GM21447 (cell line): Measurements from ENCODE around the gene ZMYND15.
"Not testable (repeated sequence)": the region's sequence is repeated elsewhere in the genome, so short reads cannot be mapped to it uniquely, and the experiment has no call there.

Experiments
- ATAC-seq: cut with Tn5 transposase; IDR thresholded peaks from one replicate; pipeline ENCODE4 v1.9.1; 2021; ENCODE audit not compliant: unreplicated experiment

Gene ZMYND15, protein sequence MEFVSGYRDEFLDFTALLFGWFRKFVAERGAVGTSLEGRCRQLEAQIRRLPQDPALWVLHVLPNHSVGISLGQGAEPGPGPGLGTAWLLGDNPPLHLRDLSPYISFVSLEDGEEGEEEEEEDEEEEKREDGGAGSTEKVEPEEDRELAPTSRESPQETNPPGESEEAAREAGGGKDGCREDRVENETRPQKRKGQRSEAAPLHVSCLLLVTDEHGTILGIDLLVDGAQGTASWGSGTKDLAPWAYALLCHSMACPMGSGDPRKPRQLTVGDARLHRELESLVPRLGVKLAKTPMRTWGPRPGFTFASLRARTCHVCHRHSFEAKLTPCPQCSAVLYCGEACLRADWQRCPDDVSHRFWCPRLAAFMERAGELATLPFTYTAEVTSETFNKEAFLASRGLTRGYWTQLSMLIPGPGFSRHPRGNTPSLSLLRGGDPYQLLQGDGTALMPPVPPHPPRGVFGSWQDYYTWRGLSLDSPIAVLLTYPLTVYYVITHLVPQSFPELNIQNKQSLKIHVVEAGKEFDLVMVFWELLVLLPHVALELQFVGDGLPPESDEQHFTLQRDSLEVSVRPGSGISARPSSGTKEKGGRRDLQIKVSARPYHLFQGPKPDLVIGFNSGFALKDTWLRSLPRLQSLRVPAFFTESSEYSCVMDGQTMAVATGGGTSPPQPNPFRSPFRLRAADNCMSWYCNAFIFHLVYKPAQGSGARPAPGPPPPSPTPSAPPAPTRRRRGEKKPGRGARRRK

DNA sequence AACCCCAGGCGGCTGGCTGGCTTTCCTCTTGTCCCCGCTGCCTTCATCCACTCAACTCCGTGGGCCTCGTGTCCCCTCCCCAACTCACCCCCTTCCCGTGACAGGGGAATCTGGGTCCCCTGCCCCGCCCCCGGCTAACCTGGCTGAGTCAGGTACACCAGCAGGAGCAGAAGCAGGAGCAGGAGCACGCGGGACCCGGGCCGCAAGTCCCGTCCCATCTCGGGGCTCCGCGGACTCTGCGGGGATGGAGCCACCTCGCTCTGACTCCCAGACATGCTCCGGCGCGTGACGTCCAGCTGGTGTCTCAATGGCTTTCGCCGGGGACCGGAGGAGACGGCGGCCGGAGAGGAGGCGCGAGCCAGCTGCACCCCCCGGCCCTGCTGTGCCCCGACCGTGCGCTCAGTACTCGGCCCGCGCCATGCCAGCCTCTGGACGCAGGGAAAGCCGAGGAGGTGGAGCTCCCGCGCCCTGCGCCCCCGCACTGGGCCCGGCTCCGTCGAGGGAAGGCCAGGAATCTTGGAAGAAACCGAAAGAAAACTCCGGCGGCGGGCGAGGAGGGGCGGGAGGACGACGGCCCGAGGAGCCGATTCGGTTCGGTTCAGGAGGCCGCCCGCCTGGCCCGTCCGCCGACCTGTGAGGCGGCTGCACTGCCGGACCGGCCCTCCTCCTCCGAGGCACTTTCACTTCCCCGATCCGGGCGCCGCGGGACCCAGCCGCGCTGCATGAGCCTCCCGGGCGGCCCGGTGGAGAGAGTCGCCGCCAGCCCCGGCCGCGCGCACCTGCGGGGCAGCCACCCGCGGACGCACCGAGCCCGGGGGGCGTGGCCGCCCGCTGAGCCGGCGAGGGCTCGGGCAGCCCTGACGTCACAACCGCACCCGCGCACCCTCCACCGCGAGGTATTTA, at the start of gene ZMYND15, which contains the start of gene CXCL16:
Gene ZMYND15 (plus strand): TSS at position 712 of the 903 bp plus-strand sequence. CDS start 716 bp downstream, outside the sequence.
Gene CXCL16 (minus strand): TSS at position 807 of the 903 bp plus-strand sequence. CDS start 589 bp downstream, at position 218.
- peak; percentile 60 for ATAC-seq

DNA sequence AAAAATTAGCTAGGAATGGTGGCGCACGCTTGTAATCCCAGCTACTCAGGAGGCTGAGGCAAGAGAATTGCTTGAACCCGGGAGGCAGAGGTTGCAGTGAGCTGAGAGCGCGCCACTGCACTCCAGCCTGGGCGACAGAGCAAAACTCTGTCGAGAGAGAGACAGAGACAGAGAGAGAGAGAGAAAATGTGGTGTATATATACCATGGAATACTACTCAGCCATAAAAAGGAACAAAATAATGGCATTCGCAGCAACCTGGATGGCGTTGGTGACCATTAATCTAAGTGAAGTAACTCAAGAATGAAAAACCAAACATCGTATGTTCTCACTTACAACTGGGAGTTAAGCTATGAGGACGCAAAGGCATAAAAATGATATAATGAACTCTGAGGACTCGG, 49.8 kb upstream of the ZMYND15 start:
- ATAC-seq, result not testable (repeated sequence)

DNA sequence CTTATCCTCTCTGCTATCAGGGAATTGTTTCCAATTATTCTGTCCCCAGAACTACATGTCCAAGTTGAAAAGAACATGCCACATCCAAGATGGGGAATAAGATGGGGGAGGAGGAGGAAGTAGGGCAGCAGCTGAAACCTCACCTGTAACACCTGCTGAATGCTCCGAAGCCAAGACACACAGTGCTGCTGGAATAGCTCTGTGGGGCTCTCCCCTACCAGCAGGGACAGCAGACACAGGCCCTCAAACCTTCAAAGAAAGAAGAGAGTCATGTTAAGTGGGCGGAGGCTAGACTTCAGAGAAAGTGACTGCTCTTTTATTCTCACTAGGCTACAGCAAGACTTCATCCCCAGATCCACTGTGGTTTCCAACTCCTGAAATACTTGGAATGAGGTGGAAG, 48.9 kb upstream of the ZMYND15 start:
- ATAC-seq, result no peak

DNA sequence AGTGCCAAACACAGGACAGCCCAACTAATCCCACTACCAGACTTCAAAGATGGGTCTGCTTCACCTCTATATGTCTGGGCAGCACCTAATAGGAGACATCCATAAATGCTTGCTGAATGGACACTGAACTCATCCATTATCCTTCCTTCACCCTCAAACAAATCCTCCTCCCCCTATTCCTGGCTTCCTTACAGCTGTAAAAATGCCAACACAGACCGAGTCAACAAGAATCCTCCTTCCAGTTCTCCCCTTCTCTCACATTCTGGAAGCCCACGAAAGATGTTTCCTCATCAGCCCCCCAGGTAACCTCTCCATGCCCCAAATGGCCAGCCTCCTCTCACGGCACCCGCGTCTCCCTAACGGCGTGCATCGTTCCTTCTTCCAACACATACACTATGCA, 47.9 kb upstream of the ZMYND15 start:
- no peak for ATAC-seq

DNA sequence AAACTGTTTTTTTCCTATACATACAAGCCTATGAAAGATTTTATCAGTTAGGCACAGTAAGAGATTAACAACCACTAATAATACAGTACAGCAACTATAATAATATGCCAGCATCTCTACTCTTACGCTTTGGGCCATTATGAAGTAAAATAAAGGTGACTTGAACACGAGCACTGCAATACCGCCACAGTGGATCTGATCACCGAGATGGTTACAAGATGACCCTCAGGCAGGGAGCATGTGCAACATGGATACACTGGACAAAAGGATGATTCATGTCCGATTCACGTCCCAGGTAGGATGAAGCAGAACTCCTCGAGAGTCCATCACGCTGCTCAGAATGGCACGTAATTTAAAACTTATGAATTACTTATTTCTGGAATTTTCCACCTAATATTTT, 46.2 kb upstream of the ZMYND15 start:
- ATAC-seq, result no peak

DNA sequence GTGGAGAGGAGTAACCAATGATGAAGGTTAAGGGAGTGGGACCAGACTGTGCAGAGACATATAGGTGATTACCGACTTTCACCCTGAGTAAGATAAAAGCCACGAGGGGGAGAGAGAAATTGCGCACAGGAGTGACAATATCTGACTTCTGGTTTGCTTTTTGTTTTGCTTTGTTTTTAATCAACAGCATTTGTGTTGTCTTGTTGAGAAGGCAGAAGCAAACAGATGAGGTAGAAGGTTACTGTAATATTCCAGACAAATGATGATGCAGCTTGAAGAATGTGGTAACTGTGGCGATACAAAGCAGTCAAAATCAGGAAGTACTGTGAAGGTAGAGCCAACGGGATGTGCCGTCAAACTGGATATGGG, 43.2 kb upstream of the ZMYND15 start:
- no peak for ATAC-seq

DNA sequence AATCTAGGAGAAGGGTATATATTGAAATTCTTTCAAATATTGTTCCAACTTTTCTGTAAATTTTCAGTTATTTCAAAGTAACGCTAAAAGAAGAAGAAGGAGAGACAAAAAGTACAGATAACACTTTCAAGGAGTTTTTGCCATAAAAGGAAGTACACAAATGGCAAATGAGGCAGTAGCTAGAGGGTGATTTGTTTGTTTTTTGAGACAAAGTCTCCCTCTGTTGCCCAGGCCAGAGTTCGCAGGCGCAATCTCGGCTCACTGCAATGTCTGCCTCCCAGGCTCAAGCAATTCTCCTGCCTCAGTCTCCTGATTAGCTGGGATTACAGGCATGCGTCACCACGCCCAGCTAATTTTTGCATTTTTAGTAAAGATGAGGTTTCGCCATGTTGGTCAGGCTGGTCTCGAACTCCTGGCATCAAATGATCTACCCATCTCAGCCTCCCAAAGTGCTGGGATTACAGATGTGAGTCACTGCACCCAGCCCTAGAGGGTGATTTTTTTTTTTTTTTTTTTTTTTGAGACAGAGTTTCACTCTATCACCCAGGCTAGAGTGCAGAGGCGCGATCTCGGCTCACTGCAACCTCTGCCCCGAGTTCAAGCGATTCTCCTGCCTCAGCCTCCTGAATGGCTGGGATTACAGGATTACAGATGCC, 40.1 kb upstream of the ZMYND15 start:
- not testable (repeated sequence) for ATAC-seq

DNA sequence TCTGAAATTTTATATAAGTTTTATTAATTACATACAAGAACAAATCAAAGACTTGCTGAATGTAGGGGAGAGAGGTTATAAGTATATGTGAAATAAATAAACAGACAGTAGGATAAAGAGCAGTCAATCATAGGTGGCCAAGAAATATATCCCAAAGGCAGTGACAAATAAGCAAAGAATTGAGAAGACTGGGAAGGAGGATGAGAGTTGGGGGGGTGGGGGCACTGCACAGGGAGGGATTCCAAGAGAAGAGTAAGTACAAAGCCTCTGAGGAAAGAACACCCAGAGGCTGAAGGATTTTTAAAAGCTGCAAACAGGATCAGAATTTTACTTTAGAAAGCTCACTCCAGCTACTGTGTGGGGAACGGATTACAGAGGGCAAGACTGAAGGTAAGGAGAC, 38.5 kb upstream of the ZMYND15 start:
- ATAC-seq, result no peak

DNA sequence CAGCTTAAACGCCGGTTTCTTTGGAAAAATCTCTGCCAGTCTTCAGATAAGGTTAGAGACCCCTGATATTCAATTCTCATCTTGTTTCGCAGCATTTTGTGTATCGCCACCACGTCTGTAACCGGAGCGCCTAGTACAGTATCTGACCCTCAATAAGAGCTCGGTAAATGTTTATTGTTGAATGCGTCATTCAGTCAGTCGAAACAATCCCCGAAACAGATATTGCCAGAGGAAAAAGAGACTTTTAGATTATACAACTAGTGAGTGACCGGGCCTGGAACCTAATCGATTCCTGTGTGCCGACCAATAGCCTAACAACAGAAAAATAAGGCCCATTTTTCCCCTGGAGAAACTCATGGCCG, 36.3 kb upstream of the ZMYND15 start:
- ATAC-seq, result no peak

DNA sequence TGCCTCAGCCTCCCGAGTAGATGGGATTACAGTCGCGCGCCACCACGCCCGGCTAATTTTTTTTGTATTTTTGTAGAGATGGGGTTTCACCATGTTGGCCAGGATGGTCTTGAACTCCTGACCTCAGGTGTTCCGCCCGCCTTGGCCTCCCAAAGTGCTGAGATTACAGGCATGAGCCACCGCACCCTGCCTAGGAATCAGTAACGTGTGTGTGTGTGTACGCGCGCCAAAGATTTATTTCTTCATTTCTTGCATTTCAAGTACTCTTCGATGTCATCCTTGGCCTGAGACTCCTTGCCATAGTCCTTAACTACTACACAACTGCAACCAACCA, 35.1 kb upstream of the ZMYND15 start:
- ATAC-seq, result not testable (repeated sequence)

DNA sequence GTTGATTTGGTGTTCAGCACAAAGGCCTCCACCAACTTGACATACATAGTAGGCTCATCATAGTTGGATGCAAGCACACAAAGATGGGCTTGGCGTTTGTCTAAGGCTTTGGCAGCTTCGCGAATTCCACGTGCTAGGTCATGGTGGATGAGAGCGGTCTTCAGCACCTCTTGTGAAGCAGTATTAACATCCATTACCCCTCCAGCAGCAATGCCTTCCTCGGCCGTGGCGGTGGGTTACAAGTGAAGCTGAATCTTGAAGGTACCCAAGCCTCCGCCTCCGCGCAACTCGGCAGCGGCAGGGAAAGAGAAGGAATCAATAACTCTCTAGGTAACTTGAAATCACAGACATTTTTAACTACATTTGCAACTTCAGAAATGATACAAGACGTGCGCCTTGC, 34.6 kb upstream of the ZMYND15 start:
- no peak for ATAC-seq

DNA sequence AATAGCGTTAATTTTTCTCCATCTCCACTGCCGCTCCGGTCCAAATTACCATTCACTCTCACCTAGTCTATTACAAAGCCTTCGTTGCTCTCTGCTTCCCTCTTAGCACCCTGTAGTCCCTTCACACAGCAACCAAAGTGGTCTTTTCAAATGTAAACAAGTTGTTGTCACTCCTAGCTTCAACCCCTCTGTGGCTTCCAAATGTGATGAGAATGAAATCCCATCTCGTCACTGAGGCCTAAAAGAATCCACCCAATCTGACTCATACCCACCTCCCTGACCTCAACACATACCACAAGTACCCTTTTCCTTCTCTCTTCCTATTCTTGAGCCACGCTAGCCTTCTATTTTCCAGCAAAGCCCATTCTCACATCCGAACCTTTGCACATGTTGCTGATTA, 33.5 kb upstream of the ZMYND15 start:
- no peak for ATAC-seq

DNA sequence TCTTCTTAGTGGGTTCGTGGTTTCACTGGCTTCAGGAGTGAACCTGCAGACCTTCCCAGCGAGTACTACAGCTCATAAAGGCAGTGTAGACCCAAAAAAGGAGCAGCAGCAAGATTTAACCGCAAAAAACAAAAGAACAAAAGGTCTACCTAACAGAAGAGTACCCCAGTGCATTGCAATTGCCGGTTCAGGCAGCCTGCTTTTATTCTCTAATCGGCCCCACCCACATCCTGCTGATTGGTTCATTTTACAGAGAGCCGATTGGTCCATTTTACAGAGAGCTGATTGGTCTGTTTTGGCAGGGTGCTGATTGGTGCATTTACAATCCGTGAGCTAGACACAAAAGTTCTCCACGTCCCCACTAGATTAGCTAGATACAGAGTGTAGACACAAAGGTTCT, 31.2 kb upstream of the ZMYND15 start:
- ATAC-seq, result no peak

DNA sequence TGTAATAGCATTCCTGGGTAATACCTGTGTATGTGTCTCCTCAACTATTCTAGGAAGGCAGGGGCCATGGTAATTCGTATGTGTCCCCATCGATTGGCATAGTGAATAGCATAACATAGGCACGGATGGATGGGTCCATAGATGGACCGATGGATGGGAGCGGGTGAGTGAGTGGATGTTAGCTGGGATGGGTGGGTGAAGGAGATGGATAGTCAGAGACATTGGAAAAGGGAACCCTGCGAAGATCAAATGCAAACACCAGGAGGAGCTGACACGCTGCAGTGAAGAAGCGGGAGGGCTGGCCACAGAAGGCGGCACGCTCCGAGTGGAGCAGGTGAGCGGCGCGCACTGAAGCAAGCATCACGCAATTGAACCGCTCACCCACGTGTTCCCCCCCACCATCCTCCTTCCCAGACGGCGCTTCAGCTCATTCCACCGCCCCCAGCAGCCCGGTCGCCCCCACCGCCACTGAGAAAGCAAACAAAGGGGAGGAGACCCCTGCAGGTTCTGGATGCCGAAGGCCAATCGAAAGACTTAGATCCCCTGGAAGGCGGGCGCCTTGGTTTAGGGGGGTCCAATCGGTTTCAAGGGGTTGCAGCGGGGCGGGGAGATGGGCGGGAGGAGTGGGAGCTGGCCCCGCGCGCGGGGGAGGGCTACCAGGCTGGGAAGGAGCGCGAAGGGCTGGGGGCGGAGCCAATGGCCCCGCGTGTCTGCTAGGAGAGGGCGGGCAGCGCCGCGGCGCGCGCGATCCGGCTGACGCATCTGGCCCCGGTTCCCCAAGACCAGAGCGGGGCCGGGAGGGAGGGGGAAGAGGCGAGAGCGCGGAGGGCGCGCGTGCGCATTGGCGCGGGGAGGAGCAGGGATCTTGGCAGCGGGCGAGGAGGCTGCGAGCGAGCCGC, 29.6 kb upstream of the ZMYND15 start, which contains the start of gene ARRB2:
Gene ARRB2 (plus strand): TSS at position 839 of the 899 bp plus-strand sequence. CDS start 90 bp downstream, outside the sequence.
- ATAC-seq, result peak; percentile 67

DNA sequence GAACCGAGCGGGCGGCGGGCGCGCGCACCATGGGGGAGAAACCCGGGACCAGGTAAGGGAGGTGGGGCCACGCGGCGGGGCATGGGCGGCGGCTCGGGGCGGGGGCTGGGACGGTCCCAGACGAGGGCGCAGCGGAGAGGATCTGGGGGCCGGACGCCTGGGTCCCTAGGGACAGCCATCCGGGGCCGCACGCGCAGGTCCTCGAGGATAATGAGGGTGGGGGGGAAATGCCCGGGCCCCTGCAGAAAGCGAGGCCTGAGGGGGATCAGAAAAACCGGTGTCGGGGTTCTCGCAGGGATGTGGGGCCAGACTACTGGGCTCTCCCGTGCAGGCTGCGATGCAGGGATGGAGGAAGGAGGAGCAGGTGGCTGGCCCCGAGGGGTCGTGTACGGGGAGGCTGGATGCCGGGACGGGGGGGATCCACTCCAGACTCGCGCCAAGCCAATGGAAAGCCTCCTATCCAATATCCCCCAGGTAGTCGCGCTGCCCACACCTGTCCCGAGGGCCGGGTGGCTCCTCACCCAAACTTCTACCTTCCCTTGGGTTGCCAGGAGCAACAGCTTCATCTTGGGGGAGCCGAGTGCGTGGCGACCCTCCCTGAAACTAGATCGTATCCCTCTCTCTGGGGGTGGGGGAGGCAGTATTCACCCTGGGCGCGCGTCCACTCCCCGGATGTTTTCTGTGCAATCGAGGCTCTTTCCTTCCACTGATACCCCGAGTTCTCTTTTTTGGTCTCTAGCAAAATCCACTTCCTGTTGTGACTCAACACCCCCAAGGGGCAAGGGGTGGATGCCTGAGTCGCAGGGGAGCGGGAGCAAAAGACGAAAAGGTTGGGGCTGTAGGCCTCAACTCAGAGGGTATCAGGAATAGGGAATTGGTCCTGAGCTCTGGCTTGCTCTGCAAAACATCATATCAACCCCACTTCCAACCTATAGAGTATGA, 28.7 kb upstream of the ZMYND15 start:
- ATAC-seq, result no peak

DNA sequence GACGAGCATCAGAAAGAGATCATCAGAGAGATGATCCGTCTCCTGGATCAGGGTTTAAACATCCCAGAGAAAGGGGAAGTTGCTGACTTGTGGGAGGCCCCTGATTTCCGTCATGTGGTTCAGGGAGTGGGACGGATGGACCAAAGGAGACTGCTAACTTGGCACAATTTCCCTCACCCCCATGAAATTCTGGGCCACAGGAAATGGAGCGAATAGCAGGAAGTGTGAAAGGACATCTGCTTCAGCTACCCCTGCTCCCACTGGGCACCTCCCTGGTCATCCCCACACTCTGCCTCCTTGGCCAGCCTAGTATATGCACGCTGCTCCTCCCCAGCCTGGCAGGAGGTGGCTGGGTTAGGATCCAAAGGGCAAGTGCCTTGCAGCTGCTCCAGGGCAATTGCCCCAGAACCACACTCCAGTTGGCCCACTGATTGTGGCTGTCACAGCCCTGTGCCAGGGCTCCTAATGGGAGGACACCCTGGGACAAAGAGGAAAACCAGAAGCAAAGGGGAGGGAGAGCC, 27.9 kb upstream of the ZMYND15 start:
- ATAC-seq, result no peak

DNA sequence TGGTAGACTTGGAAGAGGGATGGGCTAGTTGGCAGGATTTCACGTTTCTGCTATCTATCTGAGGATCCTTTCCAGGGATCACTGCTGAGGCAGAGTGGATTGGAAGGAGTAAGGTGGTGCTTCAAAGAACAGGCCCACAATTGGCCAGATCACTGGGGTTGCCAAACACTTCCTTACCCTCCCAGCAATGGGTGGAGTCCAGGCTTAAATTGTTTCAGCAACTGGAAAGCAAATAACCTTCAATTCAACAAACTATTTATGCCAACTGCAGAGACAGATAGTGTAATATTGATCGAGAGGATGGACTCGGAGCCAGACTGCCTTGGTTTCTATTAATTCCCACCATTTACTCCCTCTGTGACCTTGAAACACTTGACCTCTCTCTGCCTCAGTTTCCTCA, 27.1 kb upstream of the ZMYND15 start:
- no peak for ATAC-seq

DNA sequence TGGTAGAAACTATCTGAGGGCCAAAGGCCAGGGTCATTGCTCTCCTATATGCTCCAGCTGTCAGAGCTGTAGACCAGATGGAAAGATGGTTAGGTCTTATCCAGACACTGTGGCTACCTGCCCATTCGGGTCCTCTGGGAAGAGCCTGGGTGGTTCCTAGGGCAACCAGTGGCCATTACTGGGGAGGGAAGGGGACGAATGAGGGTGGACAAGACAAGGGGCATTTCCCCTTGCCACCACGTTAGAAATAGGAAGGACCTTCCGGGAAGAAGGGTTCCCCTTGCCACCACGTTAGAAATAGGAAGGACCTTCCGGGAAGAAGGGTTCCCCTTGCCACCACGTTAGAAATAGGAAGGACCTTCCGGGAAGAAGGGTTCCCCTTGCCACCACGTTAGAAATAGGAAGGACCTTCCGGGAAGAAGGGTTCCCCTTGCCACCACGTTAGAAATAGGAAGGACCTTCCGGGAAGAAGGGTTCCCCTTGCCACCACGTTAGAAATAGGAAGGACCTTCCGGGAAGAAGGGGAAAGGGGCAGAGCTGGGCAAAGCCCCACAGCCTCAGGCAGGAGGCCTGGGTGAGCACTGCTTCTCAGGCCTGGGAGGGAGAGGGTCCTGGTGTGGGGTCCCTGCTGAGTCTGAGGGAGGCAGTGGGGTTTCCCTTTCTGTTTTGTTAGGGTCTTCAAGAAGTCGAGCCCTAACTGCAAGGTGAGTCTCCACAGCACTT, 25.1 kb upstream of the ZMYND15 start:
- not testable (repeated sequence) for ATAC-seq
